Hematopoietic multipotent progenitor cell treated with erythropoietin and hydrocortisone succinate and interleukin-3 and kit ligand, for 6 days (in vitro differentiated cells): Measurements from ENCODE around the gene MT1A.

Source experiments
- DNase-seq: peaks from one replicate; pipeline ENCODE4 v3.0.0-alpha.2; 2015

MT1A gene

GRCh38 chr16:56681939-56682702 lies 43.7 kb downstream of the MT1A start, which contains the start of gene MT1X:
Gene MT1X (plus strand): TSS chr16:56682470. CDS start chr16:56682541, 71 bp downstream.
- DNase-seq = peak; percentile 95

- DNase-seq = no peak
These were observed 44.4 kb downstream of the MT1A start for GRCh38 chr16:56682703-56683397.

GRCh38 chr16:56683424-56684172 lies 45.1 kb downstream of the MT1A start:
- DNase-seq = no peak

GRCh38 chr16:56684256-56684925 lies 45.9 kb downstream of the MT1A start:
- no peak for DNase-seq

- DNase-seq = no peak
These were observed 46.6 kb downstream of the MT1A start for GRCh38 chr16:56684926-56685590.

- DNase-seq = no peak
These were observed 48.3 kb downstream of the MT1A start for GRCh38 chr16:56686758-56687157.

- DNase-seq = no peak
These were observed 50.3 kb downstream of the MT1A start for GRCh38 chr16:56688762-56689161.

GRCh38 chr16:56689171-56689570 lies 50.7 kb downstream of the MT1A start:
- no peak for DNase-seq
